Brain microvascular endothelial cell (primary cell): ENCODE data around the gene LRRC19.

ENCODE experiments used
- DNase-seq: peaks from one replicate; pipeline ENCODE4 v3.0.0-alpha.2; 2020
- H3K27ac ChIP-seq: fragments of 250-450 bp; sonication (Bioruptor Pico); 2 replicates; pipeline ENCODE4 v1.5.1; 2020; ENCODE audit warnings: mild to moderate bottlenecking, moderate library complexity
- H3K27me3 ChIP-seq: fragments of 250-450 bp; sonication (Bioruptor Pico); replicated peaks from 2 replicates; pipeline ENCODE4 v1.5.1; 2020; ENCODE audit warnings: mild to moderate bottlenecking
- H3K36me3 ChIP-seq: fragments of 250-450 bp; sonication (Bioruptor Pico); replicated peaks from 2 replicates; pipeline ENCODE4 v1.5.1; 2020; ENCODE audit warnings: mild to moderate bottlenecking
- H3K4me3 ChIP-seq: 2 replicates; pipeline ENCODE4 v1.5.1; 2011; ENCODE audit warnings: low read depth, mild to moderate bottlenecking, control low read depth, low read length, moderate library complexity
- in situ Hi-C: cut with HindIII; loops from 2 replicates; pipeline ENCODE4 v1.10.0; 2017; ENCODE audit warnings: low sequenced_read_pairs, low pct_ligation_motif_present
- TF ChIP-seq, protein P1 (sequence below): IDR thresholded peaks from 2 replicates; pipeline ENCODE4 v1.5.1; 2011; ENCODE audit warnings: low read depth, mild to moderate bottlenecking, moderate library complexity, low read length, control low read depth, inconsistent platforms; ENCODE audit errors: missing control alignments

The LRRC19 gene

GRCh38 chr9:27042476-27042875 is 37.0 kb upstream of the LRRC19 start:
- H3K27ac ChIP-seq = no peak overlapping the region
- no peak overlapping the region for H3K4me3 ChIP-seq
- in situ Hi-C loops = no loop called here
- no peaks in the 10 kb centered on the region for H3K27me3 ChIP-seq
- TF ChIP-seq, protein P1, sequence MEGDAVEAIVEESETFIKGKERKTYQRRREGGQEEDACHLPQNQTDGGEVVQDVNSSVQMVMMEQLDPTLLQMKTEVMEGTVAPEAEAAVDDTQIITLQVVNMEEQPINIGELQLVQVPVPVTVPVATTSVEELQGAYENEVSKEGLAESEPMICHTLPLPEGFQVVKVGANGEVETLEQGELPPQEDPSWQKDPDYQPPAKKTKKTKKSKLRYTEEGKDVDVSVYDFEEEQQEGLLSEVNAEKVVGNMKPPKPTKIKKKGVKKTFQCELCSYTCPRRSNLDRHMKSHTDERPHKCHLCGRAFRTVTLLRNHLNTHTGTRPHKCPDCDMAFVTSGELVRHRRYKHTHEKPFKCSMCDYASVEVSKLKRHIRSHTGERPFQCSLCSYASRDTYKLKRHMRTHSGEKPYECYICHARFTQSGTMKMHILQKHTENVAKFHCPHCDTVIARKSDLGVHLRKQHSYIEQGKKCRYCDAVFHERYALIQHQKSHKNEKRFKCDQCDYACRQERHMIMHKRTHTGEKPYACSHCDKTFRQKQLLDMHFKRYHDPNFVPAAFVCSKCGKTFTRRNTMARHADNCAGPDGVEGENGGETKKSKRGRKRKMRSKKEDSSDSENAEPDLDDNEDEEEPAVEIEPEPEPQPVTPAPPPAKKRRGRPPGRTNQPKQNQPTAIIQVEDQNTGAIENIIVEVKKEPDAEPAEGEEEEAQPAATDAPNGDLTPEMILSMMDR = no peak
- DNase-seq = no peak
- no peaks in the 10 kb centered on the region for H3K36me3 ChIP-seq

DNA sequence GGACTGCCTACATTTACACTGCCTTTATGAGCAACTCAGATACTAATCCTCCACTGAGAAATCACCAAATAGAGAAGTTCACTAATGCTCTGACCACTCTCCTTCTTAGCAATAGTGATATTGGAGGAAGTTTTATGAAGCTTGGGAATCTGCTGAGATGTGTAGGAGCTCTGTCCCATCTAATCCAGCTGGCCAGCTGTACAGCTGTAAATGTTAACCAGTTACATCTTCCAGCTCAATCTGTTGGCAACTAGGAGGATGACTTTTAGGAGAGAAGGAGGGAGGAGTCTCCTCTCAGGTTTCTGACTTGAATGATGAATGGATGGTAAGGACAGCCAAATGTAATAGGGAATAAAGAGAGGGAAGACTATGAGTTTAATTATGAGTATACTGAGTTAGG is 36.3 kb upstream of the LRRC19 start:
- in situ Hi-C loops = no loop called here
- Histone ChIP-seq H3K4me3 (no peak overlapping the region), H3K36me3 (no peaks in the 10 kb centered on the region), H3K27ac (no peak overlapping the region), H3K27me3 (no peaks in the 10 kb centered on the region)
- no peak for DNase-seq
- TF ChIP-seq, protein P1 = no peak

- TF ChIP-seq, protein P1 = no peak
- in situ Hi-C loops = no loop called here
- no peak for DNase-seq
- no peaks in the 10 kb centered on the region for H3K27me3 ChIP-seq
- H3K36me3 ChIP-seq = no peaks in the 10 kb centered on the region
- H3K4me3 ChIP-seq = no peak overlapping the region
- H3K27ac ChIP-seq = no peak overlapping the region
These were observed 32.0 kb upstream of the LRRC19 start for GRCh38 chr9:27037499-27037898.

- H3K4me3 ChIP-seq = no peak overlapping the region
- TF ChIP-seq, protein P1 = peak; percentile 81
- no peaks in the 10 kb centered on the region for H3K36me3 ChIP-seq
- no peaks in the 10 kb centered on the region for H3K27me3 ChIP-seq
- H3K27ac ChIP-seq = no peak overlapping the region
- in situ Hi-C loops = no loop called here
- DNase-seq = peak; percentile 70
These were observed 28.4 kb upstream of the LRRC19 start for GRCh38 chr9:27033815-27034403.

DNA sequence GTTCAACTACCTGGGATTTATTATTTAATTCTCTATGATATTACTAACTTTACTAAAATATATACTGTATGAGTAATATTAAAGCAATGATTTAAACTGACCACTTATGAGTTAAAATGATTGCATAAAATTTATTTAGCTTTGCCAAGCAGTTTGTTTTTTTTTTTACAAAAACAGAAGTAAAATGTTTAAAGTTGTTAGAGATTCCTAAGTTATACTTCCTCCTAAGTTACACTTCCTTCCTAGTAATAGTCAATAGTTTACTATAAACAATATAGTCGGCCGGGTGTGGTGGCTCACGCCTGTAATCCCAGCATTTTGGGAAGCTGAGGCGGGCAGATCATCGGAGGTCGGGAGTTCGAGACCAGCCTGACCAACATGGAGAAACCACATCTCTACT is 23.7 kb upstream of the LRRC19 start:
- Histone ChIP-seq H3K27me3 (no peaks in the 10 kb centered on the region), H3K4me3 (no peak overlapping the region), H3K36me3 (no peaks in the 10 kb centered on the region), H3K27ac (no peak overlapping the region)
- TF ChIP-seq, protein P1 = no peak
- in situ Hi-C loops = no loop called here
- DNase-seq = no peak

DNA sequence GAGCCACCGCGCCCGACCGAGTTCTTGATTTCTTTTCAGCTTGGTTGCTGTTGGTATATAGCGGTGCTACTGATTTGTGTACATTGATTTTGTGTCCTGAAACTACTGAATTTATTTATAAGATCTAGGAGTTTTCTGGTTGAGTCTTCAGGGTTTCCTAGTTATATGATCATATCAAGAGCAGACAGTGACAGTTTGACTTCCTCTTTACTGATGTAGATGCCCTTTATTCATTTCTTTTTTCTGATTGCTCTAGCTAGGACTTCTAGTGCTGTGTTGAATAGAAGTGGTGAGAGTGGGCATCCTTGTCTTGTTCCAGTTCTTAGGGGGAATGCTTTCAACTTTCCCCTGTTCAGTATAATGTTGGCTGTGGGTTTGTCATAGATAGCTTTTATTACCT is 17.4 kb upstream of the LRRC19 start:
- Histone ChIP-seq H3K36me3 (no peaks in the 10 kb centered on the region), H3K4me3 (no peak overlapping the region), H3K27ac (no peak overlapping the region), H3K27me3 (no peaks in the 10 kb centered on the region)
- TF ChIP-seq, protein P1 = no peak
- no peak for DNase-seq
- in situ Hi-C loops = no loop called here
